CD4-positive, CD25-positive, alpha-beta regulatory T cell (primary cell): ENCODE results near the gene APOB. TPM values are rescaled to one million over a fixed set of nuclear protein-coding genes. Genes with fewer than 3 reads are reported as not detected.

Experiments
- ATAC-seq, 2 donors: fragments of 150-1000 bp; cut with Tn5 transposase; one replicate each; pipeline ENCODE4 v1.10.0; 2021; ENCODE audit warnings: low read depth in 2 of 2, moderate number of reproducible peaks in 2 of 2, moderate library complexity in 1 of 2
- DNase-seq, 3 donors: peaks; one replicate each; pipeline versions ENCODE4 v3.0.0 to v3.0.0-alpha.2; 2012 to 2022; ENCODE audit warnings: mixed read lengths in 1 of 3
- H3K27ac ChIP-seq: one replicate; pipeline ENCODE4 v1.7.0; 2013; ENCODE audit warnings: mild to moderate bottlenecking, low read length; ENCODE audit not compliant: insufficient read depth, poor library complexity, severe bottlenecking
- H3K27me3 ChIP-seq: one replicate; pipeline ENCODE4 v1.7.0; 2013; ENCODE audit warnings: low read length; ENCODE audit not compliant: control insufficient read depth, insufficient read depth
- H3K36me3 ChIP-seq: one replicate; pipeline ENCODE4 v1.7.0; 2013; ENCODE audit warnings: mild to moderate bottlenecking, low read length, moderate library complexity; ENCODE audit not compliant: control insufficient read depth, insufficient read depth
- H3K4me1 ChIP-seq: 2 replicates; pipeline ENCODE4 v1.7.0; 2013; ENCODE audit warnings: mild to moderate bottlenecking, low read length; ENCODE audit not compliant: insufficient read depth, control insufficient read depth, poor library complexity, severe bottlenecking
- H3K4me3 ChIP-seq: one replicate; pipeline ENCODE4 v1.7.0; 2013; ENCODE audit warnings: low read depth, mild to moderate bottlenecking, low read length, moderate library complexity
- H3K9me3 ChIP-seq, 2 experiments: 1 replicate in 1 of 2; 2 replicates in 1 of 2; pipeline ENCODE4 v1.7.0; 2013; ENCODE audit warnings: low read length in 2 of 2, mild to moderate bottlenecking in 1 of 2, moderate library complexity in 1 of 2; ENCODE audit not compliant: control insufficient read depth in 2 of 2
- H3K27ac Mint-ChIP-seq, 3 donors: one replicate each; pipeline ENCODE4 v1.8.0; 2020 to 2022; ENCODE audit warnings: mild to moderate bottlenecking in 3 of 3, mixed read lengths in 3 of 3, moderate library complexity in 2 of 3
- H3K27me3 Mint-ChIP-seq: one replicate; pipeline ENCODE4 v1.8.0; 2022; ENCODE audit warnings: mild to moderate bottlenecking, mixed read lengths
- H3K36me3 Mint-ChIP-seq: one replicate; pipeline ENCODE4 v1.8.0; 2020; ENCODE audit warnings: mixed read lengths
- H3K4me1 Mint-ChIP-seq, 4 donors: one replicate each; pipeline ENCODE4 v1.8.0; 2020 to 2022; ENCODE audit warnings: mixed read lengths in 4 of 4, mild to moderate bottlenecking in 1 of 4
- H3K4me3 Mint-ChIP-seq, 4 donors: one replicate each; pipeline ENCODE4 v1.8.0; 2020 to 2022; ENCODE audit warnings: mild to moderate bottlenecking in 4 of 4, mixed read lengths in 4 of 4, moderate library complexity in 3 of 4
- H3K9me3 Mint-ChIP-seq, 7 donors: one replicate each; pipeline ENCODE4 v1.8.0; 2020 to 2022; ENCODE audit warnings: mixed read lengths in 7 of 7, mild to moderate bottlenecking in 3 of 7, moderate library complexity in 2 of 7
- polyA plus RNA-seq, 4 donors: library from polyadenylated mRNA; unstranded; fragments of 300-500 nt; fragmentation: Illumina TruSeq; gene quantifications; one replicate each; pipeline ENCODE4 v1.2.3, GENCODE V29; 2021
- total RNA-seq: library from RNA; stranded (reverse); gene quantifications from one replicate; pipeline ENCODE4 v1.2.3, GENCODE V29; 2022

Gene APOB
- total and polyA plus RNA-seq, 5 donors from 2014 or later = not detected

DNA sequence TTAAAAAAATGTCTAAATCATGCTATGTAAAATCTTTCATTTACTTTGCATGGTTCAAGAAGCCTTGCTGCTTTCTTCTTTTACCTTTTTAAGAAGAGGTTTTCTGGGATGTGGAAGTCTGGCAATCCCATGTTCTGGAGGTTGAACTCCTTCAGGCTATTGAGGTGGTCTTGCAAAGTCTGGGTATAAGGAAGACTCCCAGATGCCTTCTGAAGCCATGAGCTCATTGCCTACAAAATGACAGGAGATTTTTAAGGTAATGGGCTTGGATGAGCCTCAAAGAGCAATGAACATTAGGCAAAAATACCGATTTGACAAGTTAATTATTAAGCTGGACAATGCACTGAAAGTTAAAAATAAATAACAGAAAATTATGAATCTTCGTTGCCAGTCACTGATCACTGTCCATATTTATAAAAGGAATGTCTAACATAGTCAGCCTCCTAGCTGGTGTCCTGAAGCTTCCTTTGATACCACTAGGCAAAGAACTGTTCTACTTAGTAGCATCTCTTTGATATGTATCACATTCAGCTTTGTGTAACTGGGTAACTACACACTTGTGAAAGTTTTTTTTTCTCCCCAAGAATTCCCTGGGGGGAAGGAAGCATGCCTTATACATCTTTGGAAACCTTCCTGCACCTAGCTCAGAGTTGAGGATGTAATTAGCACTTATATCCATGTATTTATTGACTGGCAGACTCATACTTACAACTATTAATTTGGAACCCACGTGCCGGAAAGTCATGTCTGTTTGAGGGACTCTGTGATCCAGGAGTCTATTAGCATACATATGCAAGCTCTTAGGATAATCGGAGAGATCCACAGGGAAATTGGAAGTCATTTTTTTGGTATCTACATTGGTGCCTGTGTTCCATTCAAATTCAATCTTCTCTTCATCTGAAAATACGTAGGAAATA, 29.3 kb downstream of the APOB start:
- Histone ChIP-seq H3K4me3 (no peak overlapping the region), H3K9me3 (no peaks in the 10 kb centered on the region), H3K36me3 (no peaks in the 10 kb centered on the region), H3K27ac (no peak overlapping the region), H3K27me3 (peaks cover 3% of the 10 kb centered on the region), H3K4me1 (no peaks in the 10 kb centered on the region)
- Mint-ChIP-seq H3K4me3 (no peak overlapping the region), H3K36me3 (no peaks in the 10 kb centered on the region), H3K27me3 (peaks cover 9% of the 10 kb centered on the region), H3K4me1 (no peaks in the 10 kb centered on the region), H3K9me3 (peaks cover 0 to 1% (median 0%) of the 10 kb centered on the region in 7 donors), H3K27ac (no peak overlapping the region)
- ATAC-seq (no peak), DNase-seq (no peak)

DNA sequence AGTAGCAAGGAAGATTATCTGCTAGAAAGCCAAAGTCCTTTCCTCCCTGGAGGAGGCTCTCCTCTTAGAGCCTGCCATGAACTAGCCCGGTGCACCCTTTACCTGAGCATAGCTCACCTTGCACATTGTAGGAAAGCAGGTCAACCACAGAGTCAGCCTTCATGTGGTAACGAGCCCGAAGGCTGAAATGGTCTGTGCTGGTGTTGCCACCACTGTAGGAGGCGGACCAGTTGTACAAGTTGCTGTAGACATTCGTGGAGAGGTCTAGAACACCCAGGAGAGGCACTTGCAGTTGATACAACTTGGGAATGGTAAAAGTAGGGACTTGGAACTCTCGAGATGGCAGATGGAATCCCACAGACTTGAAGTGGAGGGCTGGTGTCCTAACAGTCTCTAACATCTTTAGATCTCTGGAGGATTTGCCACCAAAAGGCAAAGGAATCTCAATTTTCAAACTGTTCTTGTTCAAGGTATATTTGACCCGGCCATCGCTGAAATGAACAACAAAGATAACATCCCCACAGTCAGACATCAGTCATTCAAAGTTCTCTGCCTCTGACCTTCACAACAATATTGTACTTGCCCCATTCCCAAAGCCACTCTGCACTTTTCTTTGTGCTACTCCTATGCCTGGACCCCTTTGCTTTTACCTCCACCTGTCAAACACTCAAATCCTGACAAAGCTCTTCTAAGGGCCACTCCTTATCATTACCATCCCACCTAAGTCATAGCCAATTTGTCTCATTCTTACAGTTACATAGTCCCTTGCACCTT, 30.6 kb downstream of the APOB start:
- Mint-ChIP-seq H3K27me3 (peaks cover 5% of the 10 kb centered on the region), H3K9me3 (peaks cover 0 to 2% (median 0%) of the 10 kb centered on the region in 7 donors), H3K4me3 (no peak overlapping the region), H3K36me3 (no peaks in the 10 kb centered on the region), H3K4me1 (no peaks in the 10 kb centered on the region), H3K27ac (no peak overlapping the region)
- Histone ChIP-seq H3K4me1 (no peaks in the 10 kb centered on the region), H3K27me3 (peaks cover 3% of the 10 kb centered on the region), H3K9me3 (no peaks in the 10 kb centered on the region), H3K36me3 (no peaks in the 10 kb centered on the region), H3K27ac (no peak overlapping the region), H3K4me3 (no peak overlapping the region)
- no peak for DNase-seq
- no peak for ATAC-seq

GRCh38 chr2:21012557-21012937, 31.3 kb downstream of the APOB start:
- Histone ChIP-seq H3K27ac (no peak overlapping the region), H3K36me3 (no peaks in the 10 kb centered on the region), H3K27me3 (peaks cover 3% of the 10 kb centered on the region), H3K4me3 (no peak overlapping the region), H3K4me1 (no peaks in the 10 kb centered on the region), H3K9me3 (no peaks in the 10 kb centered on the region)
- Mint-ChIP-seq H3K36me3 (no peaks in the 10 kb centered on the region), H3K9me3 (peaks cover 0 to 2% (median 0%) of the 10 kb centered on the region in 7 donors), H3K4me3 (no peak overlapping the region), H3K4me1 (no peaks in the 10 kb centered on the region), H3K27me3 (peaks cover 4% of the 10 kb centered on the region), H3K27ac (no peak overlapping the region)
- DNase-seq (no peak), ATAC-seq (no peak)

DNA sequence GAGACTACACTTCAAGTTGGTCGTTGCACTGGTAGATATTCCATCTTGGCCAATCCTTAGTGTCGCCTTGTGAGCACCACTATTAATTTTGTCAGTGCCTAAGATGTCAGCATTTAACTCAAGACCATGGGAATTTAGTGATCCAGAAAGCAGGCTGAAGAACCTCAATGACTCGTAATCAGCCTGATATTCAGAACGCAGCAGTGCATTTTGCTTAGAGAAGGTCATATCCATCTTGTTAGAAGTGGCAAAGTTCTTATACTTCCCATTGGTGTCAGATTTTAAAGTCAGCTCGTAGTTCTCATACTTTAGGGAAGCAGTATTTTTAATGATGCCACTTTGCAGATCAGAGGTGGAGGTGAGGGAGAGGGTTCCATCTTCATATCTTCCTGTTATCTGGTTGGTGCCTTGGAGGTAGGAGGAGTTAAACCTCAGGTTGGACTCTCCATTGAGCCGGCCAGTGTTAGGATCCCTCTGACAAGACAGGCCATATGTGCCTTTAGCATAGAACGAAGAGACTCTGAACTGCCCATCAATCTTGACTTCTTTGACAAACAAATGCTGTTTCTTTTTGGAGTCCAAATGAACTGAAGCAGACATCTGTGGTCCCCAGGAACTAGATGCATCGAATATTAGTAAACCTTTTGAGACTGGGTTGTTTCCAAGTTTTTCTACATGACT, 31.9 kb downstream of the APOB start:
- Histone ChIP-seq H3K4me3 (no peak overlapping the region), H3K4me1 (no peaks in the 10 kb centered on the region), H3K9me3 (no peaks in the 10 kb centered on the region), H3K27ac (no peak overlapping the region), H3K27me3 (peaks cover 3% of the 10 kb centered on the region), H3K36me3 (no peaks in the 10 kb centered on the region)
- H3K4me1 Mint-ChIP-seq = no peaks in the 10 kb centered on the region
- DNase-seq (no peak), ATAC-seq (no peak)
- no peaks in the 10 kb centered on the region for H3K36me3 Mint-ChIP-seq
- H3K4me3 Mint-ChIP-seq = no peak overlapping the region
- H3K27me3 Mint-ChIP-seq = peaks cover 4% of the 10 kb centered on the region
- no peak overlapping the region for H3K27ac Mint-ChIP-seq
- H3K9me3 Mint-ChIP-seq = peaks cover 0 to 2% (median 0%) of the 10 kb centered on the region in 7 donors

DNA sequence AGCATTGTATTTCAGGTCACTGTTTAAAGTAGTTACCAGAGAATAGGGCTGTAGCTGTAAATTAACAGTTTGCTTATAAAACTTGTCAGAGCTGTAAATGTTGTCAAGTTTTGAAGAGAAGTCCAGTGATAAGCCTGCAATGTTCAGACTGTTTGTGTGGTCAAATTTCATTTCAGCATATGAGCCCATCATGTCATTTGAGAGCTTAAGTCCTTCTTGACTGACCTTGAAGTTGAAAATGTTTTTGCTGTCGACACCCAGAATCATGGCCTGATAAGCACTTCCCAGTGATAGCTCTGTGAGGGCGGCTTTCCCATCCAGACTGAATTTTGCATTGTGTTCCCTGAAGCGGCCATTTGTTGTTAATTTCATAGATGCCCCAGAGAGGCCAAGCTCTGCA, 32.4 kb downstream of the APOB start:
- Mint-ChIP-seq H3K4me1 (no peaks in the 10 kb centered on the region), H3K4me3 (no peak overlapping the region), H3K27ac (no peak overlapping the region), H3K9me3 (peaks cover 0 to 2% (median 0%) of the 10 kb centered on the region in 7 donors), H3K36me3 (no peaks in the 10 kb centered on the region), H3K27me3 (peaks cover 4% of the 10 kb centered on the region)
- ATAC-seq (no peak), DNase-seq (no peak)
- no peak overlapping the region for H3K4me3 ChIP-seq
- H3K36me3 ChIP-seq = no peaks in the 10 kb centered on the region
- peaks cover 3% of the 10 kb centered on the region for H3K27me3 ChIP-seq
- H3K27ac ChIP-seq = no peak overlapping the region
- no peaks in the 10 kb centered on the region for H3K4me1 ChIP-seq
- no peaks in the 10 kb centered on the region for H3K9me3 ChIP-seq

- no peaks in the 10 kb centered on the region for H3K36me3 Mint-ChIP-seq
- peaks cover 0 to 2% (median 0%) of the 10 kb centered on the region in 7 donors for H3K9me3 Mint-ChIP-seq
- peaks cover 4% of the 10 kb centered on the region for H3K27me3 Mint-ChIP-seq
- Histone ChIP-seq H3K27ac (no peak overlapping the region), H3K4me1 (no peaks in the 10 kb centered on the region), H3K27me3 (peaks cover 5% of the 10 kb centered on the region), H3K9me3 (no peaks in the 10 kb centered on the region), H3K4me3 (no peak overlapping the region), H3K36me3 (no peaks in the 10 kb centered on the region)
- DNase-seq (no peak), ATAC-seq (no peak)
- H3K27ac Mint-ChIP-seq = no peak overlapping the region
- no peak overlapping the region for H3K4me3 Mint-ChIP-seq
- H3K4me1 Mint-ChIP-seq = no peaks in the 10 kb centered on the region
Observed at GRCh38 chr2:21010813-21011439, 32.9 kb downstream of the APOB start.

GRCh38 chr2:21009662-21010225, 34.1 kb downstream of the APOB start:
- no peak overlapping the region for H3K4me3 Mint-ChIP-seq

More at GRCh38 chr2:21009662-21010225, 34.1 kb downstream of the APOB start:
- Mint-ChIP-seq H3K36me3 (no peaks in the 10 kb centered on the region), H3K9me3 (peaks cover 0 to 2% (median 0%) of the 10 kb centered on the region in 7 donors), H3K27me3 (peaks cover 4% of the 10 kb centered on the region), H3K27ac (no peak overlapping the region), H3K4me1 (no peaks in the 10 kb centered on the region)
- Histone ChIP-seq H3K4me1 (no peaks in the 10 kb centered on the region), H3K36me3 (no peaks in the 10 kb centered on the region), H3K4me3 (no peak overlapping the region), H3K9me3 (no peaks in the 10 kb centered on the region), H3K27me3 (peaks cover 5% of the 10 kb centered on the region), H3K27ac (no peak overlapping the region)
- DNase-seq (no peak), ATAC-seq (no peak)
